ENCODE measurements around the gene ROPN1. TPM values are rescaled to one million over a fixed set of nuclear protein-coding genes. Genes with fewer than 3 reads are reported as not detected.
A peak's percentile ranks its signal among the peaks of the same experiment; 100 is the strongest.
"Not testable (repeated sequence)": the region's sequence is repeated elsewhere in the genome, so short reads cannot be mapped to it uniquely, and the experiment has no call there.

The ROPN1 gene
- polyA plus RNA-seq, 1 donor = 0.25 TPM

DNA sequence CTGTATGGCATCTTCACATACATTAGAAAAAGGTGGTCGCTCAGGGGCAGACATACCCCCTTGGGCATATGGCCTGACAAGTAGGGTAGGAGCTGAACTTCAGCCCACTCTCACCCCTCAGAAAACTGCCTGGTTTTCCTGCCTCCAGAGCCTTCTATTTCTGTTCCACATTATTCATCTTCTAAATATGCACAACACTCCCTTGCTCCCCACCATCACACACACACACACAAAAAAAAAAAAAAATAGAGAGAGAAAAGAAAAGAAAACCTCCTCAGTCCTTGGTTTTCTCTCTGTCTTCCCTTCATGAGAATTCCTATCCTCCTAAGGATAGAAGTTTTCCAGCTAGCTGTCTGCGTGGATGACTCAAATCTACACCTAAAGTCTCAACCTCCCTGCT is 5.6 kb upstream of the ROPN1 start:
- no peak for DNase-seq

DNA sequence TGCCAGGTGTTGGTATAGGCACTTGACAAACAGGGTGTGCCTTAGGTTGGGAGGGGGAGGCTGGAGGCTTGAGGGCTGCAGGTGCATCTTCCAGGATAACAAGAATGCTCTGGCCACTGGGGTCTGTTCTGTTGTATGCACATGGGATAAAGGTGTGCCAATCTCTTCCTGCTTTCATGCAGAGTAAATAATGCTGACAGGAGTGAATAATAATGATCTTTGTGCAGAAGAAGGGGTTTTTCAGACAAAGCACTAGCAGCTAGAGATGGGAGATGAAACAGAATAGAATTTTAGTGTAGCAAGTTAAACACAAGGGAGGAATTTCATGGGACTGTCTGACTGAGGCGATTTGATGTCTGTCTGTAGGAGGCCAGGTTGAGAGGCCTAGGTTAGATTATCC is 1.9 kb upstream of the ROPN1 start:
- DNase-seq = no peak

DNA sequence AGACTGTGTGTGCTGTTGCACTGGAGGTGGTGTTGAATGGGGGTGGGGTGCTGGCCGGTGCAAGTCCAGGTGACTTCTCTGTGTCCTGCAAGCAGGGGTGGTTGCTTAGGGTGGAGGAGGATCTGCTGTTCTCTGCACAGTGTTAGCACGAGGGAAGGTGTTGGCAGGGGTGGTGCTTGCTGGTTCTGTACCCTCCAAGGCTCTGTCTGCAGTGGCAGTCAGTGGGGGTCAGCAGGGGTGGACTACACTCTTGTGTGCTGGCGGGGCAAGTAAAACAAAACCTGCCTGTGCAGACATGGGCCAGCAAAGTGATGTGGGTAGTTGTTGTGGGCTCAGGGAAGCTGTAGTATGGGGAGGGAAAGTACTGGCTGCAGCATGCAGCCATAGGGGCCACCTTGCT is 5.5 kb downstream of the ROPN1 start:
- no peak for DNase-seq

DNA sequence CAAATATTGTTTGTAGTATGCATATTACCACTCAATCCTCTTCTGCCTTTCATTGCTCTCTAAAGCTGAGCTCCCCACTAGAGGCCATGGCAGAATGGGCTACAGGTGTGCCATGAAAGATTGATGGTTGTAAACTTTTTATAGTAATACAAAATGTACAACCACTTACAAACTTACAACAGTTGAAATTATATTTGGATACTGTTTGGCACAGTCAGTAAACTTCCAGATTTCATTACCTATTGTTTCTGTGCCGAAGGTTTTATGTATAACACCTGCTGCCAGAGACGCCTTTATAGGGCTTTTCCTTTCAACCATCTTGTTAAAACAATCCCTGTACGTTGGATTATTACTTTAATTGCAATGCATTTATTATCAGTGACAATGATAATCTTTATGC is 7.0 kb downstream of the ROPN1 start:
- DNase-seq = no peak

- no peak for DNase-seq
These were observed 7.6 kb downstream of the ROPN1 start for GRCh38 chr3:123984350-123984749.

DNA sequence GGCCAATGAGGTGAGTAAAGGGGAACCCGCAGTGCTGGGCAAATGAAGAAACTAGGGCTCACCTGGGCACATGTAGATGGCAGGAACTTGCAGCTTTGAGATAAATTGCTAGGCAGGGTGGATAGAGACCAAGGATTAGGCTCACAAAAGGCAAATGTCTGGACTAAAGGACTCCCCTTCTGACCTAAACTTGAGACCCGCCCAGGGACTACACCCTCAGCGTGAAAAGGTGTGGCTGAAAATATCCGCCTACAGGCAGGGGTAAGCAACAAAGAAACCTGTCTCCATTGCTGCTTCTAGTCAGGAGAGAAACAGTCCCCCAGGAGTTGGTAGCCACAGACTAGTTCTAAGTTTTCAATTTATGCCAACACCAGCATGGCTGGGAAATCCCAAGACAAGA is 10.6 kb downstream of the ROPN1 start:
- DNase-seq = not testable (repeated sequence)

DNA sequence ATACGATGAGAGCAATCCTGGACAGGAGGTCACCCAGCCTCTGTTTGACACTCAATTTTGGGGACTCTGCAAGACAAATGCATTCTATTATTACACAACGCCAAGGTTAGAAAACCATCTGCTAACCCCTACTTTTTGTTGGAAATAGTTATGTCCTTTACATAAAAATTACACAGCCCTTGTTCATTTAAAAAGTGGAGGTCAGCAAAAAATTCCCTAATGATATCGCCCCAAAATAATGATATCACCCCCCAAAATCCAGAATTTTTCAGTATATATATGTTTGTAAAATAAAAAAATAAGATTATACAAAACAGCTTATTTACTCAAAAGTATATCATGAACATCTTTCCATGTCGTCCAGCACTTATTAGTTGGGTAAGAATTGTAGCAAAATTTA is 11.4 kb downstream of the ROPN1 start:
- no peak for DNase-seq

DNA sequence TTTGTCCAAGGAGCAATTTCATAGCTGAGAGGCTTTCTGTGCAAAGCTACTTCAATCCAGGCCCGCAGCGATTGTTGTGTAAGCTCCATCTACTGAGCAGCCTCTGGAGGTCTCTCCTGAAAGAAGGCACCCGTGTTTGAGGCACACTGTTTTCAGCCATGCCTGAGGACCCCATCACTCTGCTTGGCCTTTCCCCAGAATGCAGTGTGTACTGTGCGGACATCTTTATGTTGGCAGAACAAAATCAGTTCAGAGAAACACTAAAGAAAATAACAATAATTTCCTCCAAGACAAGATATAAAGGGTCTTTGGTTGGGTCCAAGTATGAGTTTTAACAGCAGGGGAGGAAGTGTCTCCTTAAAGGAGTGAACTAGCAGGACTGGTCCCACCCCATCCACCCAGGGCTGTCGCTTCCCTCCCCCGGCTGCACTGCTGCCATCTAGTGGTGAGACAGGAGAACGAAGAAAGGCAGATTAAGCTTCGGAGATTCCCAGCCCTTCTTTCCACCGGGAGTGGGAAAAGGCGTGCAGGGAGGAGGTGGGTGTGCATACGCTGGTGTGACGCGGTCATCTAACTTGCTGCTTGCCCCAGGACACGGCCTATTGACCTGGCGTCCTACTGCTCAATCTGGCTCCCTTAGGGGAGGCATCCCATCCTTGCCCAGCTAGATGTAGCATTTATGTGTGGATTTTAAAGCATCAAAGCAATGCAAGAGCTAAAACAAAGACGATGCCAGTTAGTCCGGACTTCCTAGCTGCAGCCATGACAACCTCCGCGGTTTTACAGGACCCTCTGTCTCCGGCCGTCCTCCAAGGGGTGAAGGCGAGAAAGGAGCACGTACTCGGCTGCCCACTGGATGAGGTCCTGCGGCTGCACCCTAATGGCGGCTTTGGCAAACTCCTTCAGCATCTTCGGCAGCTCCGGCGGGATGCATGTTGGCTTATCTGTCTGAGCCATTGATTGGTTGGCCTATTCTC is 12.1 kb downstream of the ROPN1 start:
- not testable (repeated sequence) for DNase-seq

- DNase-seq = not testable (repeated sequence)
These were observed 15.0 kb downstream of the ROPN1 start for GRCh38 chr3:123976904-123977303.

GRCh38 chr3:123976181-123976898 is 15.6 kb downstream of the ROPN1 start:
- not testable (repeated sequence) for DNase-seq

DNA sequence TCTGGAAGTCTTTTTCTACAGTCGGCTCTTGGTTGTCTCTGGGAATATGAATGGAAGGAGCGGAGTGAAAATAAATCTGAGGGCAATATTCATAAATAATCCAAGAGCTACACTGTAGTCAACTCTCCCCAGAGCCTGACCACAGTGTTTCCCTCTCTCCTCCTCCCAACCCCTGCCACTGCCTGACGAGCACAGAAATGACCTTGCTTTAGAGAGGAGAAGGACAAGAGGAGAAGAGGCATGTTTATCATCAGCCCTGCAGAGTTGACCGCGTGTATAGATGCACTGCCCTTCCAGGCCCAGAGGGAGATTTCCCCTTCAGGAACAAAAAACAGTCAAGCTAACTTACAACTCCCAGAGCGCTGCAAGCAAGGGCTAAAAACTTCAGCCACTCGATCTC is 16.9 kb downstream of the ROPN1 start:
- not testable (repeated sequence) for DNase-seq

DNA sequence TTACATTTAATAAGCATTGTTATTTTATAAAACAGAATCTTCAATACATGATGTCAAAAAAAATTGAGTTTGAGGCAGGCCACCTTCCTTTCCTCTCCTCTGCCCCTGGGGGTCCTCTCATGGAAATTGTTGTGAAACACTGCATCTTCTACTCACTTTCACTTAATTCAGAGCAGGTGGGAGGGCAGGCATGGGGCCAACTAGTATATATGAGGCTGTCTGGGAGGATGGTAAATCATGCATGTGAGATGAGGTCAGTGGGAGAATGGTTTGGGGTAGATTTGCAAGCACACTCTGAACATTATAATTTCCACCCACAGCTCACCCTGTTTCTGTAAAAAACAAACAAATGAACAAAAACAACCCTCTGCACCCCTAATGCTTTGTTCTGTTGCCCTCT is 20.5 kb downstream of the ROPN1 start:
- DNase-seq = no peak

DNA sequence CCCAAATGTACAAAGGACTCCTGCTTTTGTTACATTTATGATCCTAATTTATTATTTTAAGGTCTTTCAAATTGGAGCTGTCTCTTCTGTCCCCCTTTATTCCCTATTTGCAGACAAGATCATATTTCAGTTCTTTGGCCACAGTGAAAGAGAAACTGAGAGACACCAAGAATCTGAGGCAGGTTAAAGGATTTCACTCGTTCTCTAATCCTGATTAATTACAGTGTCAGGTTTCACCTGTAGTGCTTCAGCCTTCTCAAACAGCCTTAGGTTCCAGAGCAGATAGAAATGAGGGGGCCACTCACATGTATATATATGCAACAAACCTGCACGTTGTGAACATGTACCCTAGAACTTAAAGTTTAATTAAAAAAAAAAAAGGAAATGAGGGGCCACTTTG is 24.7 kb downstream of the ROPN1 start:
- DNase-seq = not testable (repeated sequence)

- DNase-seq = not testable (repeated sequence)
These were observed 25.1 kb downstream of the ROPN1 start for GRCh38 chr3:123966799-123967198.

DNA sequence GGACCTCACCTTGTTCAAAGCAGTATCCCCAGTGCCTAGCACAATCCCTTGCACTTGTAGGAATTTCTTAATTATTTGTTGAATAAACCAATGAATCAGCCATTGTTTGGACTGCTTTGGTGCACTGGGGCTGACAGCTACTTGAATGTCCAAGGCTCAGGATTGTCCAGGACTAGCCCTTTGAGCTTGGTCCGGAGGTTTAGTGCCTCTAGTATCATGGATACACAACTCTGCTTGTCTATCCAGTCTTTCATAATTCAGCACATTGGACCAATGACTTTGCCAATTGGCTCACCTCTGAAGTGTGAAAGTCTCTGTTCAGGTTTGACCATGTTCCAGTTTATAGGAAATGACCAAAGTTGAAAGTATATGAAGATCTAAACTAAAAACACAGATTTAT is 27.1 kb downstream of the ROPN1 start:
- DNase-seq = not testable (repeated sequence)

GRCh38 chr3:123961508-123961856 is 30.4 kb downstream of the ROPN1 start:
- no peak for DNase-seq

- DNase-seq = peak; percentile 96
These were observed 31.0 kb downstream of the ROPN1 start, which contains the start of gene CCDC14 for GRCh38 chr3:123960781-123961507. Gene CCDC14 (minus strand): TSS chr3:123961229. CDS start chr3:123961173, 56 bp downstream.

GRCh38 chr3:123953735-123954134 is 38.2 kb downstream of the ROPN1 start:
- no peak for DNase-seq

GRCh38 chr3:123952844-123953520 is 38.9 kb downstream of the ROPN1 start:
- no peak for DNase-seq

- no peak for DNase-seq
These were observed 40.1 kb downstream of the ROPN1 start for GRCh38 chr3:123951522-123952447.

DNA sequence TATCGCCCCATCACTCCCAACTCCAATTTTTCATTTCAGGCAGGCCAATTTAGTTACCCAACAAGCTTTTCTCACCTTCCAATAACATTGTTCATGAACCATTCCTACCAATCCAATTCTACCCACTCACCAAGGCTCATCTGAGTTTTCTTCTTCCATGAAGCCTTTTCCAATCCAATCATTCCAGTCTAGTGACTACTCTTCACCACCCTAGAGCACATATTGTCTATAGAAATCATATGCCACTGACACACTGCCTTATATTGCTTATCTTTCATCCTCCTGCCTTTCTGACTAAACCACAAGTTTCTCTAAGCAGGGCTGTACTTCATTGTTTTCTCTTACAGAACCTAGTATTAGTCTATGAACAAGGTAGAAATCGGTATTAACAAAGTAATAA is 42.3 kb downstream of the ROPN1 start:
- DNase-seq = no peak
